Stimulated activated CD4-positive, alpha-beta T cell treated with anti-CD3 and anti-CD28 coated beads, Interleukin-15, amount 100 ng/mL, for 1 hour (primary cell): ENCODE measurements around the gene STEAP3.
"Not testable (repeated sequence)": the region's sequence is repeated elsewhere in the genome, so short reads cannot be mapped to it uniquely, and the experiment has no call there.

Source experiments
- DNase-seq, 2 donors: peaks; one replicate each; pipeline ENCODE4 v3.0.0-alpha.2; 2020; ENCODE audit warnings: low read depth in 1 of 2, low spot score in 1 of 2

Gene STEAP3

DNA sequence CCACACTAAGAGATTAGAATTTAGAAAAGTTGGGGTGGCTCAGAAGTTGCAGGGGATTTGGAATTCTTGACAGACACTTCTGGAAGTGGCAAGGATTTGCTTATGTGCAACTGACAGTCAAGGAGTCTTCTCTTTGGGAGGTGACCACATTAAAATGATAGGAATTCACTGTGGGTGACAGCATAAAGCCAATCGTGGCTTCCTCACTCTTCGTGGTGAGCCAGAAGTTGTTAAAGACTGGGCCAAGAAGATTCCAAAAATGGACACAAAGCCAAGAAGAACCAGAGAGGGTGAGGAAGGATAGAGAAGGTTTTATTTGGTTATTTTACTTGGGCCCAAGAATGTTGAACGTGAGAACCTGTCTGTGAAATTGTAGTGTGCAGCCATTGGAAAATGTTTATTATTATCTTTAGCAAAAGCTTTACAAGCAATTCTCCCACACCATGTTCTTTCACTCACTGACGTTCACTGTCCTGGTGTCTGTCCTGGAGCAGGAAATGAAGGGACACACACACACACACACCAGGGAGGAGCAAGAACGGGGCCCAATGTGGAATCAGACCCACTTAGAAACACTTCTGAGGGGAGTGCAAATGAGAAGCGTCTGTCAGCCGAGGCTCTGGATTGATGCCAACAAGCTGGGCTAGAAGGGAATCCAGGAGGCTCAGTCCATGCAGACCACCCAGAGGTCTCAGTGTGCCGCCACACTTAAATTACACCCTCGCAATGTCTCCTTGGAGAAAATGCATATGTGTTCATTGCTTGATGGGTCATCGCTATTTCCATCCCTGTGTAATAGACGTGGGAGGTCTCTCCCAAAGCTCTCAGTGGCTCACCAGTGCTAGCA lies 37.2 kb downstream of the STEAP3 start:
- no peak for DNase-seq

- no peak for DNase-seq
Observed at GRCh38 chr2:119261493-119262225, 38.0 kb downstream of the STEAP3 start.

GRCh38 chr2:119263025-119263424 lies 39.4 kb downstream of the STEAP3 start:
- DNase-seq, result no peak

DNA sequence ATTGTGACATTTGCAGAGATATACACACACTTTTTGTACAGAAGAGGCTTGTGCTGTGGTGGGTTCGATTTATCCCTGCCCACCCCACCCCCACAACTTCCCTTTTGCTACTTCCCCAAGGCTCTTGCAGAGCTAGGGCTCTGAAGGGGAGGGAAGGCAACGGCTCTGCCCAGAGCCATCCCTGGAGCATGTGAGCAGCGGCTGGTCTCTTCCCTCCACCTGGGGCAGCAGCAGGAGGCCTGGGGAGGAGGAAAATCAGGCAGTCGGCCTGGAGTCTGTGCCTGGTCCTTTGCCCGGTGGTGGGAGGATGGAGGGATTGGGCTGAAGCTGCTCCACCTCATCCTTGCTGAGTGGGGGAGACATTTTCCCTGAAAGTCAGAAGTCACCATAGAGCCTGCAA lies 40.0 kb downstream of the STEAP3 start:
- DNase-seq, result no peak

DNA sequence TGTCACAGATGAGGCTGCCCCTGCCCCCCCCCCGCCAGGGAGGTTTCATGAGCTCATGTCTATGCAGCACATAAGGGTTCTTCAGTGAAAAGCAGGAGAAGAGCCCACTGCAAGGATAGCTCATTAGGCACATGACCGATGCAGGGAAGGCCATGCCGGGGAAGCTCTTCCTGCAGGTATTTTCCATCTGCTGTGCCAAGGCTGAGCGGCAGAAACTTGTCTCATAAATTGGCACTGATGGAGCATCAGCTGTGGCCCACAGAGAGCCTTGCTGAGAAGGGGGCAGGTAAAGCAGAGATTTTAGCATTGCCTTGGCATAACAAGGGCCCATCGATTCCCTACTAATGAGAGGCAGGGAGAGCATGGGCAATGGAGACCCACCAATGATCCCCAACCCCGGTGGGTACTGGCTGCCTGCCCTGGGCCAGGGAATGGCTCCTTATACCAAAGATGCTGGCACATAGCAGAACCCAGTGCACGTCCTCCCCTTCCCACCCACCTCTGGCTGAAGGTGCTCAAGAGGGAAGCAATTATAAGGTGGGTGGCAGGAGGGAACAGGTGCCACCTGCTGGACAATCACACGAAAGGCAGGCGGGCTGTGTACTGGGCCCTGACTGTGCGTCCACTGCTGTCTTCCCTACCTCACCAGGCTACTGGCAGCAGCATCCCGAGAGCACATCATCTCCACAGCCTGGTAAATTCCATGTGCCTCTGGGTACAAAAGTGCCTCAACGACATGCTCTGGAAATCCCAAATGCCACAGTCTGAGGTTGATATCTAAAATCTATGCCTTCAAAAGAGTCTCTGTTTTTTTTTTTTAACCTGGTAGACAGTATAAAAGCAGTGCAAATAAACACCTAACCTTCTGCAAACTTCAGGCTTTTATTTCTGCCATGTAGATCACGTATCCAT lies 41.4 kb downstream of the STEAP3 start:
- no peak for DNase-seq

GRCh38 chr2:119265693-119266066 lies 42.0 kb downstream of the STEAP3 start:
- DNase-seq, result no peak

DNA sequence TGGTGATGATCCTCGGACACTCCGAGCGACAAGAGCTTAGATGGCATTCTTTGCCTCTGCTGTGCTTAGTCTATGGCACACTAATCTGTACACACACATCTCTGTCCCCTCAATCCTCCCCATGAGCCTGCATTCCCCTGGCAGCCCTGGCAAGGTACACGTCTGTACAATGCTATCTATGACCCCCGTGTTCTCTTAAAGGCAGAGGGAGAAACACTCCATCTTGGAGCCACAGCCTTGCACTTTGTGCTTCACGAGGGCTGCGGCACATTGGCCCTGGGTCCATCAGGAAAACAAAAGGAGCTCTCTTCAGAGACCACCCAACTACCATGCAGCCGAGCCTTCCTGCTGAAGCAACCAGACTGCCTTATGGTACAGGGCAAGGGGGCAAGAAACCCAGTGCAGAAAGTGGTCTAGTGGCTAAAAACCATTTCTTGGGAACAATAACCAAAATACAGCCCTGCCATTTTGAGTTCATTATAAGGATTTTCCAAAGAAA lies 42.5 kb downstream of the STEAP3 start:
- DNase-seq, result no peak

GRCh38 chr2:119267604-119268003 lies 44.0 kb downstream of the STEAP3 start:
- DNase-seq, result no peak

GRCh38 chr2:119276864-119277263 lies 53.2 kb downstream of the STEAP3 start:
- no peak for DNase-seq

DNA sequence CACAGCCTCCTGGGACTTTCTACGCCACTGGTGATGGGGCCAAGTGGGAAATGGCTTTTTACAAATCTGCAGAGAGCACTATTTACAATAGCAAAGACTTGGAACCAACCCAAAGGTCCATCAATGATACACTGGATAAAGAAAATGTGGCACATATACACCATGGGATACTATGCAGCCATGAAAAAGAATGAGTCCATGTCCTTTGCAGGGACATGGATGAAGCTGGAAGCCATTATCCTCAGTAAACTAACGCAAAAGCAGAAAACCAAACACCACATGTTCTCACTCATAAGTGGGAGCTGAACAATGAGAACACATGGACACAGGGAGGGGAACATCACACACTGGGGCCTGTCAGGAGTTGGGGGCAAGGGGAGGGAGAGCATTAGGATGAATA lies 54.8 kb downstream of the STEAP3 start:
- DNase-seq, result not testable (repeated sequence)

GRCh38 chr2:119278946-119279345 lies 55.3 kb downstream of the STEAP3 start:
- DNase-seq, result no peak

- no peak for DNase-seq
Observed at GRCh38 chr2:119279666-119280065, 56.0 kb downstream of the STEAP3 start.

DNA sequence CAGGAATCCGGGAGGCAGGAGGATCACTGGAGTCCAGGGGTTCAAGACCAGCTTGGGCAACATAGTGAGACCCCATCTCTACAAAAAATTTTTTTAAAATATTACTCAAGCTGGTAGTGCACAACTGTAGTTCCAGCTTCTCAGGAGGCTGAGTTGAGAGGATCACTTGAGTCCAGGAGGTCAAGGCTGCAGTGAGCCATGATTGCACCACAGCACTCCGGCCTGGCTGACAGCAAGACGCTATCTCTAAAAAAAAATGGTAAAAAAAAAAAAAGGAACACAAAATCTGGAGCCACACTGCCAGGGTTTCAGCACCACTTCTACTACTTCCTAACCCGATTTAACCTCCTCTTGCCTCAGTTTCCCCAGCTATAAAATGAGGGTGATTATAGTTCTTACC lies 57.0 kb downstream of the STEAP3 start:
- DNase-seq, result no peak

DNA sequence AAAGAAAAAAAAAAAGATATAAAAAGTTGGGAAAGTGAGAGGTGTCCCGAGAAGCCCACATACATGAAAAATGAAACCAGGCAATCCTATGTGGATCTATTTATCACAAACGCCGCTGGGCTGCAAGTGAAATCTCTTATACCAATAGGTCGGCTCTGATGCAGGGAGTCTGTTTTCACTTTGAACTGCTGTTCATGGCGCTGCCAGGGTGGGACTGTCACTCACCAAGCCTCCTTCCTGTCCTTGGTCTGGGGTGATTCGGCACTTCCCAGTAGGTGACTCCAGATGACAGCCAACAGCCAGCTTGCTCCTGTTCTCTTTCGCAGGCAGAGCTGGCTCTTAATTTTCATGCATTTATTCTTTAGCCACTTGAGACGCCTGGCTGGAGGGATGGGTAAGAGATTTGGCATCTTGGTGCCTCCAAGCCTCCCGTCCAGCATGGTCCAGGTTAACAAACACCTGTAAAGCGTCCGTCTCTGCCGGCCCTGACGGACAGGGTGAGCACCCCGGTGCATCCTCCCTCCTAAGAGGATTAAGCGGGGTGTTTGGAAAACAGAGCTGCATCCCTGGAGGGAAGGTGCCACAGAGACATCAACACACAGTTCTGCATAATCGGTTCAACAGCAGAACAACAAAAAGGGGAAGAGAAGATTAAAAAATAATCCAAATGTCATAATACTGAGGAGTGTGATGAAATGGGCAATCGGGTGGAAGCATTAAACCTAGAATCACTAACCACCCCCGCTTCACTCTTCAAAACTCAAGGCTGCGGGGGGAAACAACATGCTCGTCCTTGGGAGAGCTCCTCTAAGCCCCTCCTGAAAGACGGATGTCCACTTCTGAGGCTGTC lies 58.7 kb downstream of the STEAP3 start:
- no peak for DNase-seq

DNA sequence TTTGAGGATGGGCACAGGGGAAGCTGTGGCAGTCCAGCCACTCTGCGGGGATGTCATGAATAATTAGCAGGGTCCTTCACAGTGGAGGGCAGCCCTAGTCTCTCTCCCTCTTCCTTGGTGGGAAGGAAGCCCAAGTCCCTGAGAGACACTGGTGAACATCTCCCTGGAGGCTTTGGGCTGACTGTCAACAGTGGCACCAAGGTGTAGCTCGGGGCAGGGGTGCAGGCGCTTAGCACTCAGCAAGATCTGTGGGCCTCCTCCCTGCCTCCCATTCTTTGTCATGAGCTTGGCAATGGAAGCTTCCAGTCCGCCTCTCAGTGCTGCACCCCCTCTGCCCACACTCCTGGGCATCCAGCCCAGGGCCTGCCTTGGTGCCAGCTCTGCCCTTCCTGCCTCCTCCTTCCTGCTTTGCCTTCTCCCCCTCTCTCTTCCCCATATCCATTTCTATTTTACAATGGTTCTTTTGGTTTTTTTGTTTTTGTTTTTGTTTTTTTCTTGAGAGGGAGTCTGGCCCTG lies 59.4 kb downstream of the STEAP3 start:
- DNase-seq, result no peak

DNA sequence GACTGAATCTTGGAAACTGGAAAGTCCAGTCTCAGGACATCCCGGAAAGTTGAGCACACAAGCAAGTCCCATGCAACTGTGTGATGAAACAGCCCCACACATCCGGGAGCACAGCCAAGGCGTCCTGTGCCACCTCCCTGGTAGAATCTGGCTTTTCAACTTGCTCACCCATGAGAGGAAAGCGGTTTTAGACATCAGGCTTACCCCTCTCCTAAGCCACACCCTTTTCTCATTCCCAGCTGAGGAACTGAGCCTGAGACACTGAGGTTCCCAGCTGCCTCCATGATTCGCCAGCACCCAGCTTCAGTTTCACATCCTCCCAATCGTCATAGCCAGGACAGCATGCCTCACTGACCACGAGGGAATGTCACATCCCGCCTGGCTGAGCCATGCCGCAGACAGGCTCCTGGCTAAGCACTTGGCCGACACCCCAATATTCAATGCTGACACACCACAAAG lies 60.3 kb downstream of the STEAP3 start:
- DNase-seq, result no peak

DNA sequence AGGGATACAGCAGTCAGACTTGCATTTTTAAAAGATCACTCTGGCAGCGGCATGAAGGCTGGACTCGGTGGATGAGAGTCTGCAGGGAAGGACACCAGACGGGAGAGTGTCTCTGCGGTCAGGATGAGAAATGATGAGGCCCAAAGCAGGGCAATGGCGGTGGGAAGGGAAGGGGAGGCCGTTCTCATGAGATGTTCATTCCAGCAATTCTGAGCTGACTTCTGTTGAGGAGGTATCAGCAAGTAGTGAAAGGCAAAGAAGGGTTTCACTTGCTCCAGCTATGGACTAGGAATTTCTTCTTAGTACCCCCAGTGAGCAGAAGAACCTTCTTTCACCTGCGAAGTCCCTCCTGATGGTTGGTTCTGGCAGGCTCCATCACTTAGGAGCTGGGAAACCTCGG lies 63.0 kb downstream of the STEAP3 start:
- DNase-seq, result no peak

DNA sequence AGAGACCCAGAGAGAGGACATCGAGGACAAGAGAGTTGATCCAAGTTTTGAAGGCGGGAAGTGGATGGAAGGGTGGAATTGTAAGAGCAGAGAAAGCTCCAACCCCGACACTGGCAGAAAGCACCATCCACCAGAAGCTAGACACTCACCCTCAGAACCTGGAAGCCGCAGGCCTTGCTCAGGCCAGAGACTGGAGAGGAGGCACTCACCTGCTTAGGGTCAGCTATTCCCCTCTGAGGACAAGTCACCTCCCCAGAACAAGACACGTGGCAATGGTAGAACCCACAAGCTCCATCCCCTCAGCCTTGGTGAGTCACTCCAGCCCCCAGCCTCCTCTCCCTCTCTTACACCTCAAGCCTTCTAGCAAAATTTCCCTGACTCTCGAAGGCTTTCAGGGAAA lies 64.9 kb downstream of the STEAP3 start:
- DNase-seq, result no peak

DNA sequence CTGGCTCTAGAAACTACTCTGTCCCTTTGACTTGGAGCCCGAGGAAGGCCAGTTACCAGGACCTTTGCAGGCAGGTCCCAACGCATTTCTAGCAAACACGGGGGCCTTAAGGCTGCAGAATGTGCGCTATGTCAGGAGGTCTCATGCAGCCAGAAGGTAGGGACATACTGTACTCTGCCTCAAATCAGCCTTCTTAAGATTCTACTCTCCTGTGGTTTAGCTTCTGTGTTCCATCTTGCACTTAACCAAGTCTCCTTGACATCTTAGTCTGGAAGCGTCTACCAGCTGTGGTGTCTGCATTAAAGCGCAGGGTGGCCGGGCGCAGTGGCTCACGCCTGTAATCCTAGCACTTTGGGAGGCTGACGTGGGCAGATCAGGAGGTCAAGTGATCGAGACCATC lies 65.5 kb downstream of the STEAP3 start:
- DNase-seq, result no peak

DNA sequence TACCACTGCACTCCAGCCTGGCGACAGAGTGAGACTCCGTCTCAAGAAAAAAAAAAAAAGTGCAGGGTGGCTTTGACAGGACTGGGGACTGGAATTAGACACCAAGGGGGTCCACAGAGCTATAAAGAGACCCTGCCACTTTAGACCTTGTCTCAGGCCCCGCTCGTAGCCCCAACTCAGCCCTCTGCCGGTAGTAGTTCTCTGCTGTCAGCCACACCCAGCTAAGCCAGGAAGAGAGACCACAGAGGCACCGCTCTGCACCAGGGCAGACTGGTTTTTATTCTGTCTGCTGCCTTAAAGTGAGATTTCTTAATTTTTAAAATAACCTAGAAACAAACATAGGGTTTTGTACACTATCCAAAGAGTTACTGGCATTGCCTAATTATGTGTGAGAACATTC lies 66.0 kb downstream of the STEAP3 start:
- DNase-seq, result no peak
